Thoracic aorta (tissue), 2 donors: ENCODE results near the gene SKP2. TPM values are rescaled to one million over a fixed set of nuclear protein-coding genes. Genes with fewer than 3 reads are reported as not detected.
A peak's percentile ranks its signal among the peaks of the same experiment; 100 is the strongest.

Source experiments
- ATAC-seq: fragments of 150-250 bp; one replicate; pipeline ENCODE4 v1.8.0; 2017; ENCODE audit warnings: low read depth; ENCODE audit not compliant: insufficient number of reproducible peaks, low FRiP score
- DNase-seq: peaks from one replicate; pipeline ENCODE4 v3.0.0-alpha.2; 2020; ENCODE audit warnings: low spot score
- H3K27ac ChIP-seq, 2 donors: fragments of 200-600 bp; sonication (generic); 1 replicate in 1 of 2; 2 replicates in 1 of 2; pipeline ENCODE4 v1.5.1; 2016; ENCODE audit warnings: mild to moderate bottlenecking in 2 of 2, moderate library complexity in 2 of 2
- H3K27me3 ChIP-seq: fragments of 200-600 bp; sonication (generic); replicated peaks from 2 replicates; pipeline ENCODE4 v1.6.0; 2016; ENCODE audit warnings: mild to moderate bottlenecking; ENCODE audit not compliant: insufficient read depth
- H3K36me3 ChIP-seq: fragments of 200-600 bp; sonication (generic); one replicate; pipeline ENCODE4 v1.5.1; 2016
- H3K4me1 ChIP-seq, 2 donors: fragments of 200-600 bp; sonication (generic); 1 replicate in 1 of 2; 2 replicates in 1 of 2; pipeline versions ENCODE4 v1.5.1 to v1.6.0; 2016; ENCODE audit warnings: low read depth in 2 of 2, mild to moderate bottlenecking in 1 of 2; ENCODE audit not compliant: control insufficient read depth in 1 of 2
- H3K4me3 ChIP-seq: fragments of 200-600 bp; sonication (generic); 2 replicates; pipeline ENCODE4 v1.5.1; 2016; ENCODE audit warnings: mild to moderate bottlenecking
- H3K9me3 ChIP-seq: fragments of 200-600 bp; sonication (generic); 2 replicates; pipeline ENCODE4 v1.5.1; 2016
- total RNA-seq, 2 donors: library from RNA; depleted of rRNA; stranded (reverse); fragments of >200 nt; gene quantifications; one replicate each; pipeline versions ENCODE4 v1.1.0 to v1.2.3, GENCODE V29; 2016
- TF ChIP-seq, protein P1 (sequence below): fragments of 200-600 bp; sonication (generic); IDR thresholded peaks from one replicate; pipeline ENCODE4 v1.5.1; 2019; ENCODE audit warnings: antibody characterized with exemption

The SKP2 gene
- total RNA-seq, 2 donors from 2014 or later: 6.4 to 7.8 TPM

GRCh38 chr5:36153298-36153677 lies 1.4 kb downstream of the SKP2 start:
- Histone ChIP-seq H3K36me3 (no peaks in the 10 kb centered on the region), H3K4me1 (peaks cover 5 to 37% of the 10 kb centered on the region in 2 donors), H3K27ac (no peak overlapping the region), H3K4me3 (peak overlapping the region; percentile 90), H3K27me3 (no peaks in the 10 kb centered on the region), H3K9me3 (no peaks in the 10 kb centered on the region)
- DNase-seq (no peak), ATAC-seq (no peak)
- TF ChIP-seq, protein P1, sequence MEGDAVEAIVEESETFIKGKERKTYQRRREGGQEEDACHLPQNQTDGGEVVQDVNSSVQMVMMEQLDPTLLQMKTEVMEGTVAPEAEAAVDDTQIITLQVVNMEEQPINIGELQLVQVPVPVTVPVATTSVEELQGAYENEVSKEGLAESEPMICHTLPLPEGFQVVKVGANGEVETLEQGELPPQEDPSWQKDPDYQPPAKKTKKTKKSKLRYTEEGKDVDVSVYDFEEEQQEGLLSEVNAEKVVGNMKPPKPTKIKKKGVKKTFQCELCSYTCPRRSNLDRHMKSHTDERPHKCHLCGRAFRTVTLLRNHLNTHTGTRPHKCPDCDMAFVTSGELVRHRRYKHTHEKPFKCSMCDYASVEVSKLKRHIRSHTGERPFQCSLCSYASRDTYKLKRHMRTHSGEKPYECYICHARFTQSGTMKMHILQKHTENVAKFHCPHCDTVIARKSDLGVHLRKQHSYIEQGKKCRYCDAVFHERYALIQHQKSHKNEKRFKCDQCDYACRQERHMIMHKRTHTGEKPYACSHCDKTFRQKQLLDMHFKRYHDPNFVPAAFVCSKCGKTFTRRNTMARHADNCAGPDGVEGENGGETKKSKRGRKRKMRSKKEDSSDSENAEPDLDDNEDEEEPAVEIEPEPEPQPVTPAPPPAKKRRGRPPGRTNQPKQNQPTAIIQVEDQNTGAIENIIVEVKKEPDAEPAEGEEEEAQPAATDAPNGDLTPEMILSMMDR: no peak

DNA sequence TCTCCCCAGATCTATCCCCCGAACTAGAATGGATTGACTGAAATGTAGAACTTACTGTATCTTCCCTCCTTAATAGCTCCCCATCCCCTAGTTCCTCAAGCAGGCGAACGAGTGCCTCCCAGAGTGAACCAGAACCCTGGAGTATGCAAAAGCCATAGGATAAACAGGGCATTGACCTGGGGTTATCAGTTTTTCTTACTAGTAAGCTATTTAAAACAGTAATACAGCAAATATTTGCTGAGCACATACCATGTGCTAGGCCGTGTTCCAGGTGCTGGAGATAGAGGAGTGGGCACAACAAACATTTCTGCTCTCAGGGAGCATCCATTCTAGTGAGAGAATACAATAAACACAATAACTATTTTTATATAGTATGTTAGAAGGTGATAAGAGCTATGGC lies 1.8 kb downstream of the SKP2 start:
- no peaks in the 10 kb centered on the region for H3K36me3 ChIP-seq
- H3K27me3 ChIP-seq: no peaks in the 10 kb centered on the region
- no peak overlapping the region for H3K27ac ChIP-seq
- DNase-seq (no peak), ATAC-seq (no peak)
- no peaks in the 10 kb centered on the region for H3K9me3 ChIP-seq
- peaks cover 5 to 37% of the 10 kb centered on the region in 2 donors for H3K4me1 ChIP-seq
- H3K4me3 ChIP-seq: no peak overlapping the region
- TF ChIP-seq, protein P1: no peak

GRCh38 chr5:36155291-36155690 lies 3.4 kb downstream of the SKP2 start:
- Histone ChIP-seq H3K9me3 (no peaks in the 10 kb centered on the region), H3K27ac (no peak overlapping the region), H3K36me3 (peaks cover 3% of the 10 kb centered on the region), H3K27me3 (no peaks in the 10 kb centered on the region), H3K4me3 (no peak overlapping the region), H3K4me1 (peaks cover 5 to 34% of the 10 kb centered on the region in 2 donors)
- no peak for ATAC-seq
- no peak for DNase-seq
- TF ChIP-seq, protein P1: no peak

DNA sequence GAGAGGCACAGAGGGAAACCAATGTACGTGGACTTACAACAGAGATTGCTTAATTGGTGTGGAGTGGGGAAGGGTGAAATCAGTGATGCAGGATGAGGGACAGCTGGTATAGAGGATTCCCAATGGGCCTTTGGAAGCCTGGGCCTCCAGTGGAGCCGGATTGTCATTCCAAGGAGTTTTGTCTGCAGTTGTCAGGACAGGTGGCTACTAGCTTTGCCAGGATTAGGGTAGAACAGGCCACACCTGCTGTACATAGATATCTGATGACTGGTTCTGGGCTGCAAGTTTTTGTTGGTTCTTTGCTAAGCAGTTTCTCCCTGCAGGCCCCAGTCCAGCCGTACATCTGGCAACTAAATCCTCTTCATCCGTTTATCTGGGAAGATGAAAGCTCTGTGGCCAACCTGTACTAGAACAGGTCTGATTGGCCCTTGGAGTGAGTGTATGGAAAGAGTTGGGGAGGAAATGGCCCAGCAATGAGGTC lies 4.2 kb downstream of the SKP2 start:
- no peak for DNase-seq
- H3K36me3 ChIP-seq: peaks cover 3% of the 10 kb centered on the region
- no peak overlapping the region for H3K4me3 ChIP-seq

GRCh38 chr5:36156619-36157018 lies 4.7 kb downstream of the SKP2 start:
- DNase-seq (no peak), ATAC-seq (no peak)
- Histone ChIP-seq H3K36me3 (peaks cover 3% of the 10 kb centered on the region), H3K27ac (no peak overlapping the region), H3K9me3 (no peaks in the 10 kb centered on the region), H3K27me3 (no peaks in the 10 kb centered on the region), H3K4me3 (no peak overlapping the region), H3K4me1 (peaks cover 5 to 27% of the 10 kb centered on the region in 2 donors)
- TF ChIP-seq, protein P1: no peak

More for the DNA sequence above, 4.2 kb downstream of the SKP2 start:
- Histone ChIP-seq H3K9me3 (no peaks in the 10 kb centered on the region), H3K27me3 (no peaks in the 10 kb centered on the region), H3K4me1 (peaks cover 5 to 27% of the 10 kb centered on the region in 2 donors), H3K27ac (no peak overlapping the region)
- TF ChIP-seq, protein P1: no peak
- ATAC-seq: no peak
